Skin of body (tissue), 2 donors: ENCODE measurements around the gene BATF. TPM values are rescaled to one million over a fixed set of nuclear protein-coding genes. Genes with fewer than 3 reads are reported as not detected.
"Not testable (repeated sequence)": the region's sequence is repeated elsewhere in the genome, so short reads cannot be mapped to it uniquely, and the experiment has no call there.

ENCODE experiments used
- DNase-seq: peaks from one replicate; lab custom pipeline; 2025; lab: John Stamatoyannopoulos, UW
- total RNA-seq: library from RNA; depleted of rRNA; stranded (reverse); fragments of >200 nt; gene quantifications from one replicate; pipeline ENCODE4 v1.2.3, GENCODE V29; 2014

Gene BATF, protein sequence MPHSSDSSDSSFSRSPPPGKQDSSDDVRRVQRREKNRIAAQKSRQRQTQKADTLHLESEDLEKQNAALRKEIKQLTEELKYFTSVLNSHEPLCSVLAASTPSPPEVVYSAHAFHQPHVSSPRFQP
- total RNA-seq = 1.4 TPM

DNA sequence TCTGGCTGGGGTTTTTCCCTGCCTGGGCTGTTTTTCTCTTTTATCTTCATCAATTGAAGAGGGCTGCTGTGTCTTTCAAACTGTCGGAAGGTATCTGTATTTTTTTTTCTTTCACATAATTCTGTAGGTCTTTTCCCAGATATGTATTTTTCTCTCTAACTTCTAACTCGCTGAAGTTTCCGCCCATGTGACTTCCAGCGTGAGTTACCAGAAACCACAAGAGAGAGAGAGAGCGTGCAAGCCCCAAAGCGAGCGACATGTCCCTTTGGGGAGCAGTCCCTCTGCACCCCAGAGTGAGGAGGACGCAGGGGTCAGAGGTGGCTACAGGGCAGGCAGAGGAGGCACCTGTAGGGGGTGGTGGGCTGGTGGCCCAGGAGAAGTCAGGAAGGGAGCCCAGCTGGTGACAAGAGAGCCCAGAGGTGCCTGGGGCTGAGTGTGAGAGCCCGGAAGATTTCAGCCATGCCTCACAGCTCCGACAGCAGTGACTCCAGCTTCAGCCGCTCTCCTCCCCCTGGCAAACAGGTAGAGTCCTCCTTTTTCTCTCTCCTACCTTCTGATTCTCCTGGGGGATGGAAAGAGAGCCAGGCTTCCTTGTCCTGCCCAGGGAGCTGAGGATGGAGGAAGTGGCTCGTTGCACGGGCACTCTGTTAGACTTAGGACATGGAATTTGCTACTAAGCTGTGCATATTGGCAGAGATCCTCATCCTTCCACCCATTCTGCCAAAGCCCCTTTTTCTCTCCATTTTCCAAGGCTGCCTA, at the start of gene BATF:
BATF (plus strand) TSS at position 246 of the 759 bp plus-strand sequence; CDS start at position 460, 214 bp downstream.
- DNase-seq = no peak

DNA sequence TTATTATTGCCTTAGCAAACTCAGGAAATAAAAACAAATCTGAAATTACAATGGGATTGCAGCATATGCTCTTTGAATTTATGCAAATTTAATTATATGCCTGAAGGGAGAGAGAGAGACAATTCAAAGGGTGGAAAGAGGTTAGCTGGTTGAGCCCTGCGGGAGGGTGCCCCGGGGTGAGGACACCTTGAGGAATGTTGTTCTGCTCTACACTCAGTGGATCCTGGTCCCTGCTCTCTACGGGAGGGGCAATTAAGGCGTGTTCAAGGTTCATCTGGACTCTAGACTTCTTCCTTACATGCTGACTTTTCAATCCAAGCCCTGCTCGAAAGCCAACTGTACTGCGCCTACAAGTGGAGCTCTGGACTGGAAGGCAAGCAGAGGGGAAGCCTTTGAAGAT, 48.1 kb upstream of the BATF start:
- DNase-seq = not testable (repeated sequence)

DNA sequence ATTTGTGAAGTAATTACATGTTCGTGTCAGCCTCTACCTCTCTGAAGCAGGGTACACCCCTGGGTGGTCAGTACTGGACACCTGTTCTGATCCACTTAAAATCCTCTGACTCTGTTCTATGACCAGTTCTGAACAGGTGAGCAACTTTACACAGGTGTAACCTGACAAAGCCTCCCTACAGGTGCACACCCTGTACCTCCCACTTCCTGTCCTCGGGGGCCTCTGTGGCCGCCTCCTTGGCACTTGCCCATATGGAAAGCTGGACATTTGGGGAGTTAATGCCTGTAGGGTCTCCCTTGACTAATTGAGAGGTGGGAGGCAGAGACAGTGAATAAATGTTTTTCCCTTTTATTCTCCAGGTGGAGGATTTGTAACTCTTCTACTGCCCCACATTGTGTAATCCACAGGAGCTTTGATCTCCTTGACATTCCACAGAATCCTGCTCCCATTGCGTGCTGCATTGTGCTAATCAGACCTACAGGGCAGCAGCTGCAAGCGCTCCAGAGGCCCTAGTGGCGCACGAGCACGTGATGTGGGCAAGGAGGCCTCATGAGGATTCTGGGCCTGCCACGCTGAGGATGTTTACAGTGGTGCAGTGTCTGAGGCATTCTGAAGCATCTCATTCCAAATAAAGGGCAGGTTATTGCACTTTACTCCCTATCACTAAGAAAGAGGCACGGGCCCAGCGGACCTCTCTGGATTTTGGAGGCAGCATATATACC, 45.8 kb upstream of the BATF start:
- no peak for DNase-seq

DNA sequence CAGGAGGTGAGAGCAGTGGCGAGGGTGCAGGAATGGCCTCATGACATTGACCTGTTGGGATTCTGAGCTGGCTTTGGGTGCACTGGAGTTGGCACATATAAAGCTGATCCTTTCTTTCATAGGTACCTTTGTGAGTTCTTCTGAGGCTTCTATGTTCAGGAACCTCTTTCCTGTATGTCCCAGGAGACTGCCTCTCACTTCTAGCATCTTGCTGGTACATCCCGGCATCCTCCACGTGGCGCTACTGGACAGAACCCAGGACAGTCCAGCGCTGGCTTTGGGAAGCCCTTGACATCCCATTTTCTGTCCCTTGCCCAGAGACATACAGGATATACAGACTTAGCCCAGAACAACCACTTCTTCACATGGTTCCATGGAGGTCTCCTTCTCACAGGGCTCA, 44.4 kb upstream of the BATF start:
- DNase-seq = no peak

DNA sequence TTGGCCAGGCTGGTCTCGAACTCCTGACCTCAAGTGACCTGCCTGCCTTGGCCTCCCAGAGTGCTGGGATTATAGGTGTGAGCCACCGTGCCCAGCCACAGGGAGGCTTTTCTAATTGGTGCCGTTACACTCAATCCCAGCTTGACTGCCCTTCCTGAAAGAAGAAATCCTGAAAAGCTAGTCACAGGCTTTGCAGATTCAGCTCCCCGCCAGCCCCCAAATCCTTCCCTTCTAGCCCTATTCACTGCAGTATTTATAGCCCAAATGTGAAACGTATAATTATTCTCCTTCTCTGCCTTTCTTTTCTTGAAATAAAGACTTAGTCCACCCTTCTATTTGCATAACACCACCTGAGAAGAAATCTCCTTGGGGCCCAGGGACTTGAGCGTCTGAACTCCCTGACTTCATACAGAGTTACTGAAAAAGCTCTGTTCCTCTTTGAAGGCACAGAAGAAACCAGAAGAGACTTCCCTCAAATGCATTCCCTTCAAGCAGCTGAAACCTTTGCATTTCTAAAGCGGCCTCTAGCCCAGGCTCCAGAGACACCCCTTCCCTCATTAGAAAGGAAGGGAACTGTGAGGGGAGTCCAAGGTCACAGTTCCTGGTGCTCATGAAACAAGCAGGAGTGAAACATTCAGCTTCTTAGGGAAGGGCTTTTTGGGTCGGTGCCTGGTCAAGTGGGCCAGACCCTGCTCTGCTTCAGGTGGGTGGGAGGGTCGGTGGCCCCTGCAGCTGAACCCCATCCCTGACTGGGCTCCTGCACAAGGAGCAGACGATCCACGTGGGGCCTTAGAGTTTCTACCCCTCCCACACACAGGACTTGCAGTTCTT, 42.3 kb upstream of the BATF start:
- no peak for DNase-seq

DNA sequence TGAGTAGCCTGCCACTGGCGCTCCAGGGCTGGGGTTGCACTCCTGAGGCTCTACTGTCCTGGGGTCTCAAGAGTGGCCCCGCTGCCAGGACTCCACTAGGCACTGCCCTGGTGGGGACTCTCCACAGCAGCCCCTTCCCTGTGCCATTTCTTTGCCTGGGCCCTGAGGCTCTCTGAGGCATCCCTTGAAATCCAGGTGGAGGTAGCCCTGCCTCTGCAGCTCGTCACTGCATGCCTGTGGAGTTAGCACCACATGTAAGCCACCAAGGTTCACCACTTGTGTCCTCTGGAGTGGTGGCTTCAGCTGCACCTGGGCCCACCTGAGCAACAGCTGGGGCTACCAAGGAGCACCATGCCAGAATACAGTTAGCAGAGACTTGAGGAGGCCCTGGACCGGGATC, 39.9 kb upstream of the BATF start:
- no peak for DNase-seq

DNA sequence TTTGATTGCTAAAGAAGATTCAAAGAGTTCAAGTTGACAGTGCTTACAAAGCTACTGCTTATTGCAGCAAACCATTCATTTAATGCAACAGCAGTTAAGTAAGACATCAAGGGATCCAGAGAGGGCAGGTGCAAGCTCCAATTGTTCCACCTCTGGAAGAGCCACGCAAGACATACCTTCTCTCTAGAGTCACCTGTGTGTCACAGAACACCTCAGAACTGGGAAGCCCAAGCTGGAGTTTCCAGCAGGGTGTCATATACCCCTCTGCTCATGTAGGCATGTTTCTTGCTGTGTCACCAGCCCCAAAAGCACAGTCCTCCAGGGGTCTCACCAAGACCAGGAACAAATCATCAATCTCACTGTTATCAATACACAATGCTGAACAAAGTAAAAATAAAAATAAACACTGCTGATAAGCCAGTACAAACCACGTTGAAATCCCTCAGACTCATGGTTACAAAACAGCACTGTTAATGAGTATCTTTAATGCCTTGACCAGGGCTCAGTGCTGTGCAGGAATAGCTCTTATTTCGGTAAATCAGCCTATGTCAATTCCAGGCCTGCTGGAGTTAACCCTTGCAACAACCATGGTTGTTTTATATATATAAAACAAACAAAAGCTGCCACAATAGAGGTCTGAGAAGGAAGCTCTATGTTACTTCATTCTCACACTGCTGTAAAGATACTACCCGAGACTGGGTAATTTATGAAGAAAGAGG, 37.4 kb upstream of the BATF start:
- no peak for DNase-seq

DNA sequence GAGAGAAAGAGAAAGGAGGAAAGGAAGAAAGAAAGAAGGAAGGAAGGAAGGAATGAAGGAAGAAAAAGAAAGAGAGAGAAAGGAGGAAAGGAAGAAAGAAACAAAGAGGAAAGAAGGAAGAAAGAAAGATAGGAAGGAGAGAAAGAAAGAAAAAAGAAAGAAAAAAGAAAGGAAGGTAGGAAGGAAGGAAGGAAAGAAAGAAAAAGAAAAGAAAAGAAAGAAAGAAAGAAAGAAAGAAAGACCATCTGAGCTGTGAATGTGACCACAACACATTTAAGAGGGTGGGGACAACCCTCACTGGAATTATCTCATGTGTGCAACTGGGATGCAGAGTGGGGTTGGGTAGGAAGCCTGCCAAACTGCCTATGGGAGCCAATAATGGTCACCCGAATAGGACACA, 36.0 kb upstream of the BATF start:
- no peak for DNase-seq

DNA sequence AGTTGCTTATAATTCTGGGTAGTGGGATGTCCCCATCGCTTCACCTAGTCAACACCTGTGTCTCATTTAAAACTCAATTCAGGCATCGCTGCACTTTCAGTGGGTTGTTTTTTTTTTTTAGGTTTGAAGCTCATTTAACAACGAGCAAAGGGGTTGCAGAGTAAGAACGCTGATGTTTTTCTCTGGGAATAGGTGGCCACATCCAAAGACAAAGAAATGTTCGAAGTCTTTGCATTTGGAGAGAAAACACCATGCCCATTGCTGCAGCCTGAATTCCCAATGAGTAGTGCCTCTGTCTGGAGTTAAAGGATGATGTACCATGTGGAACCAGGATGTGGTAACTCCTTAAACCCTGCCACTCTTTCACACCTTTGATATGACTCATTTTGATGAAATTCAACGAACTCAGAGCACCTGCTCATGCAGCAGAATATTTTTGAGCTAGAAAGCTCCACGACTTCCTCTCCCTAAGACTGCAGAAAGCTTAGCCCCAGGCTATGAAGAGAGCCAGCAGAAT, 35.1 kb upstream of the BATF start:
- DNase-seq = no peak

DNA sequence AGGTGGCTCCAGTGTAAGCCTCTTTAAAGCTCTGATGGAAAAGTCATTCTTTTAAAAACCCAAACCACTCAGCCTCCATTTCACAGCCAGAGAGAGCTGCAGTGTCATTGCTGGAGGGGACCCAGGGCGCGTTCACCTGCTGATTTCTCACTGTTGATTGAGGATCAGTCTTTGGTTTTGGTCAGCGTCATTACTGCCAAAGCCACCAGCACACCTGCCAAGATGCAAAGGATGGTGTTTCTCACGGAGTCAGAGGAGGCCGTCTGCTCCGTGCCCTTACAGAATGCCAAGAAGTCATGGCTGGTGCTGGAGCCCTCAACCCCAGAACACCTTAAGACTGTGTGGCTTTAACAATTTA, 32.8 kb upstream of the BATF start:
- no peak for DNase-seq

DNA sequence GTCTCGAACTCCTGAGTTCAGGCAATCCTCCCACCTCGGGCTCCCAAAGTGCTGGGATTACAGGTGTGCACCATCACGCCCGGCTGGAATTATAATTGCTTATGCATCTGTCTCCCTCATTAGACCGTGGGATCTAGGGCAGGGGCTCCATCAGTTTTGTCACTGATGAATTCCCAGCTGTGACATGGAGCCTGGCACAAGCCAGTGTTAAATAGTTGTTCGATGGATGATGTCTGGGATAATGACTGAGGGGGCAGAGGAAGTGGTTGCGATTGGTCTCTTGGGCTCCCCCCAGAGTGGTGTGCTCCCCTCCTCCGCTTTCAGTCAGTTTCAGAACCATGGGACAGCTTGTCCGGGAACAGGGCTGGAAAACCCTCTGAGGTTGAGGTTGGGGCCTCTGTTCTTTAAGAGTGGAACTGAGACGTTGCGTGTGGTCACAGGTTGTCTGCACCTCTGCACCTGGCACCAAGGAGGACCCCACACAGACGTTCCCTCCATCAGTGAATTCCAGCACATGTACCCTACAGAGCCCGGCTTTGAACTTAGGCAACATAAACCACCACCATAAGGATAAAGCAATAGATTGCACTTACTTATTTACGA, 30.8 kb upstream of the BATF start:
- DNase-seq = no peak

DNA sequence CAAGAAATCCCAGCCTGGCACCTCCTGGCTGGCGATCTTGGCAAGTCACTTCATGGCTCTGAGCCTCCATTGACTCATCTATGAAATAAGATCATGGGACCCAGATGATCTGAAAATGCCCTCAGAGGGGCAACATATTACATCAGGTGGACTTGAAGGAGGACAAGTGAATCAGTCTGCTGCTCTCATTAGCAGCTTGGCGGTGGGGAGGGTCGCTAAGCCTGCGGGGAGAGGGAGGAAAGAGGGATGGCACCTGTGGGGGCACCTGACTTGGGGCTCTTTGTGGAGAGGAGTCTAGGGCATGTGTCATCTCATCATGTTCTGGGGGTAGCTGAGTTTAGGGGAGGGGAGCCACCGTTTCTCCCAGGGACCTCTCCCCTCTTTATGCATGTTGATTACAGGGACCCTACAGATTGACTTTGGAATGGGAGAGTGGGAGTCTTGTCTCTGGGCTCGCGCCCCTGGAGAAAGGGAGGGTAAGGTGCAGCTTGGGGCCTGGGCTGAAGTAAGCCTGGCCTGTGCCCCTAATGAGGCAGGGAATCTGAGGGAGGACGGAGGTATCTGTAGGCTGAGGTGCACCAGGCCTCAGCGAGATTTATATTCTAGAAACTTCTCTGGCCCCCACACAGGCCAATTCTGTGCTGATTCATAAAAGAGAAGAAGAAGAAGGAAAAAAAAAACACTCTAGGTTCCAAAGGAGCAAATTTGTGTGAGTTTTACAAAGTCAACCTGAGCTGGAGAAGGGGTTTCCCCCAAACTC, 29.3 kb upstream of the BATF start:
- DNase-seq = no peak

DNA sequence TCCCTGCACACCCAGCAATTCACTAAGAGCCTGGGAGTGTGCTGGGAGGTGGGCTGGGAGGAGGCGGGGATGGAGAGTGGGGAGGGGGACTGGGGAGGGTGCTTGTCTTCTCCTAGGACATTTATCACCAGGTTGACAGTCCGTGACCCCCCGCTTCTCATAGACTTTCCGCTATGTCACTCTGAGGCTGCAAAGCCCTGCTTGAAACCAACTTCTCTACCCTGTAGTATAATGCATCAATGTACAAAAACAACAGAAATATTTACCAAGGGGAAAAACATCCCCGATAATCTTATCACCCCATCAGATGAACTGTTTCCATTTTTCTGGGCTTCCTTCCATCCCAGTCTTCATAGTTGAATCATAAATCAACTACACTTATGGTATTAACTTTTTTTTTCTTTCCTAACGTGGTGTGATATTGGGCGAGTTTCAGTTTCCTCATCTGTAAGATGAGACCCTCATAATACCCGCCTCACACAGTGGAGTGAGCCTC, 28.6 kb upstream of the BATF start:
- DNase-seq = no peak

DNA sequence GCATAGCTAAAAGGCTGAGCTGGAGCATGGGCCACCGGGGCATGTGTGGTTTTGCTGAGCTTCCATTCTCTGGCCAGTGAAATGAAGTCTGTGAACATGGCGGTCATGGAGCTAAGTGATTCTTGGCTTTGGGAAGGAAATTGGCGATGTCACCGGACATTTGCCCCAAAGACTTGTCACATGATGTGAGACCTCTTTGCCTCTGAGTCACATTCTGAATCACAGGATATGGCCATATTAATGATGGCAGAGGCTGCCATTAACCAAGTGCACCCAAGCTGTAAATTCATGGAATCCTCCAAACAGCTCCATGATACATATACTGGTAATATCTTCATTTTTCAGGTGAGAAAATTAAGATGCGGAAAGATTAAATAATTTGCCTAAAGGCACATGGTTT, 27.4 kb upstream of the BATF start:
- DNase-seq = no peak

DNA sequence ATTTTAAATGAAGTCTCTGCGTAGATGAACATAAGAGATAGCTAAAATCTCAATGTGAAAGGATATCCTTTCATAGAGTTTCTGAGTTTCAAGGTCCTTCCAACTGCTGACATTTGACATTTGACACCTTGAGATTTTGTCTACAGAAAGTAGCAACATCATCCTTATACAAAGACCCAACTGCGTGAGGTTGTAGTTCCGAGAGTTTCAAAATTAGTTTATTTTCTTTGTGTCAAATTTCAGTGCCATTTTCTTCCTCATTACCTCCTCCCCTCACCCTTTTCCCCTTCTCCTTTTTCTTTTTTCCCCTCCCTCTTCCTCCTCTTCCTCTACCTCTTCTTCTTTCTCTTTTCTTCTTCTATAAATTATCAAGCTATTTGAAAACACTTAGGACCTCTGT, 26.9 kb upstream of the BATF start:
- DNase-seq = no peak

DNA sequence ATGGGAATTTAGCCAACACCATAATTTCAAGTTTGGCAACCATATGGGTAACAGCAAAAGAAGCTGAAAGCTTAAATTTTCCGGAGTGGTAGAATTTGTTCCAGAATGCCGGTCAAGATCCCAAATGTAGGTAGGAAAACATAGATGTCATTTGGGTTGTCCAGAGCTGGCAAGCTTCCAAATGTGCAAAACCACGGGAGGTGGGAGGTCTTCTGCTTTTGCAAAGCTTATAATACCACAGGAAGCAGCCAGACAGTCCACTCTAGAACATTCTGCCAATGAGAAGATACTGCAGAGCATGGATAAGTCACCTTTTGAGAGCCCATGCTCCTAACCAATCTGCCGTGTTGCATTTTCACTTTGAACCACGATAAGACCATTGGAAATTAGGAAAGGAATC, 26.4 kb upstream of the BATF start:
- no peak for DNase-seq

DNA sequence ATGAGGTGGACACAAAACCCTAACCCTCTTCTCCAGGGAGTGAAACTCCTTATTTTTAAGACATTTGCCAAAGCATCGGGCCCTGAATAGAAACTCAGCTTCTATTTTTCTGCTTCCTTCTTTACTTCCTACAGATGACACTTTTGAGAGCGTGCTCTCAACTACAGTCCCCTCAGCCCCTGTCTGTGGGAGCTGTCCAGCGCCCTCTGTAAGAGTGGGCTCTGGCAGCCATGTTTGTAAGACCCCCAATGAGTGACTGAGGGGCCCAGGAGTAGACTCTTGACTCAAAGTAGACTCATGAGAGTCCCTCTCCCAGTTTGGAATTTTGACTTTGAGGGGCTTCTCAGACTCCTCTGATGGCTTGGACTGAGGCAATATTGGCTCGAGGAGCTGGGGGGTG, 25.5 kb upstream of the BATF start:
- DNase-seq = no peak

DNA sequence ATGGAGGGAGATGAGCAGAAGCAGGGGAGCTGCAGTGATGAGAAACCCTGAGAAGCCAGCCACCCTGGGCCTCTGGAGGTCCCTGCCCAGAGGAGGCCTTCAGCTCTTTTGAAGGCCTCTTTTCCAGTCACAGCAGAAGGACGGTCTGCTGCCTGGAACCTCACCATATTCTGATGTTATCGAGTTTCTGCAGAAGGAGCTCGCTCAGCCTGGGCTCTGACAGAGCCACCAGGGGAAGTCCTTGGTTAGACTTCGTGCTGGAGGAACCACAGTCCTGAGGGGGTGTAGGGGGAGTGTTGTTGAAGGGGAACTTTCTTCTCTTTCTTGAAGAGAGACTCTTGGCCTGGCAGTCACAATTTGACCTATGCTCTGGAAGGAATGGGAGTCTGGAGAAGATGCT, 25.1 kb upstream of the BATF start:
- no peak for DNase-seq

DNA sequence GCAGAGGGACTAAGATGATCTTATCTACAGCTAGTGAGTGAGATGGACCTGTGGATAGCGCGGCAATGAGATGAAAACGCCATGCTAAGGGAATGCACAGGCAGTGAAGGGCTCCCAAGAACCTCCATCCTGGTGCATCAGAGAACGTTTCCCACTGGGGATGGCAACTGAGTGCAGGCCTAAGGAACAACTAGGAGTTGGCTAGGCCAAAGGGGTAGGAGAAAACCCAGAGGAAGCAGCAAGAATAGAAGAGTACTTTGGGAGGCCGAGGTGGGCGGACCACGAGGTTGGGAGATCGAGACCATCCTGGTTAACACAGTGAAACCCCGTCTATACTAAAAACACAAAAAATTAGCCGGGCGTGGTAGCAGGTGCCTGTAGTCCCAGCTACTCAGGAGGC, 24.6 kb upstream of the BATF start:
- no peak for DNase-seq
